NT2/D1 (cell line): ENCODE data around the gene MGAT5B.

Experiments used
- SUZ12 ChIP-seq: IDR thresholded peaks from 2 replicates; pipeline ENCODE4 v1.6.1; 2011; ENCODE audit not compliant: insufficient read length, insufficient read depth; ENCODE audit errors: extremely low read depth
- YY1 ChIP-seq: IDR thresholded peaks from 2 replicates; pipeline ENCODE4 v1.6.1; 2011; ENCODE audit not compliant: insufficient read length, insufficient read depth
- ZNF274 ChIP-seq: IDR thresholded peaks from 2 replicates; pipeline ENCODE4 v1.6.1; 2011; ENCODE audit warnings: mild to moderate bottlenecking, low read depth, low read length

DNA sequence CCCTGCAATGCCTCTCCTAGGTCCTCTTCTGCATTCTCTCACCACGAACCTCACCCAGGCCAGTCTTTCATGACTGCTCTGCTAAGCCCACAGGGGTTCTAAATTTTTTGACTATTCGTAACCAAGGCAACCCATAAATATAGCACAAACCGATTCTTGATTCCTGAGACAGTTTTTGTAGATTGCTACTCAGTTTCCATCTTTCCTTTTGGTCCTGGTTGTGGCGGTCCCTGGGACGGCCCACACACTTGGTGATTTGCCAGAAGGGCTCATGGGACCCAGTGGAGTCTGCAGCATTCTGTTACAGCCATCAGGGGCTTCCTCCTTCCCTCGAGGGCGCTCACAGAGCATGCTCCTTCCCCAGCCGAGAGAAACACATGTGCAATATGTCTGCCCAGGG is 23.4 kb upstream of the MGAT5B start:
- TF ChIP-seq SUZ12 (no peak), YY1 (no peak), ZNF274 (no peak)
